ENCODE results near the gene PKHD1. TPM values are rescaled to one million over a fixed set of nuclear protein-coding genes. Genes with fewer than 3 reads are reported as not detected.

PKHD1 gene
- total RNA-seq, 1 experiment from 2014 or later, result 0.40 TPM

DNA sequence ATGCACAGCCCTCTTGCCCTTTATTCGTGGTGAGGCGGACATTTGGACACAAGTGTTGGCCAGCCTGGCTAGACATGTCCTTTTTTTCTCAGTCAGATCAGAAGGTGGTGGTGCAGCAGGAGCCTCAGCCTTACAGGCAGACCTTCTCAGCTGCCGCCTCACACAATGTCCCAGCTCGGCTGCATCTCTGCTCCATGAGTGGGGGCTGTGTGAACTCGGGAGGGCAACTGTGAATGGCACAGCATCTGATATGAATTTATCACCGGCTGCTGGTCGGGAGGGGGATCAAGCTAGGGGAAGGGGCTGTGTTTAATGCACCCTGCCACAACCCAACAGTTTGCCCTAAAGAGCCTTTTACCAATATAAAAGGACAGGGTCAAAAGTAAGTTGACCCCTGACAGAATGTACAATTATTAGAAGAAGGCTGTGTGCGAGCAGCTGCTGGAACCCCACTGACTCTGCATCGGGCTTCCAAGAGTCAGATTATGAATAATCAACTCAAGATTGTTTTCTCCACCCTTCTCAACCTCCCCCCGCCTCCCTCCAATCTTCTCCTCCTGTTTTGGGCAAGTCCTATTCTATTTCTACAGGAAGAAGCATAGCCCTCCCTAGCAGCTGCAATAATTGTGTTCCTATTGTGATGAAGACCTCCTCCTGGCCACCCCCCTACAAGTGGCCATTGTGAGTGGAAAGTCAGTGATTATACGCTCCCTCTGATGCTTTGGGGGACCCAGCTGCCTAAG, 245.2 kb downstream of the PKHD1 start:
- intact Hi-C loops (cut with micrococcal nuclease), result loop anchor here (10.0 kb wide), 1 partner anchor 167 kb away; no protein-coding TSS in a partner anchor
- Histone ChIP-seq H3K4me1 (ENCODE audit: insufficient read depth, low read length) (peaks cover 10% of the 10 kb centered on the region), H3K9me2 (replicated peaks; ENCODE audit: low read length) (no peaks in the 10 kb centered on the region), H3K27ac (ENCODE audit: low read length) (no peak overlapping the region), H2AFZ (ENCODE audit: low read length) (no peak overlapping the region), H3F3A (ENCODE audit: low read length, unreplicated experiment) (no peaks in the 10 kb centered on the region), H3K4me2 (ENCODE audit: low read length) (no peak overlapping the region), H3K9ac (ENCODE audit: low read length) (no peak overlapping the region), H3K9me3 (ENCODE audit: low read length) (no peaks in the 10 kb centered on the region), H3K36me3 (ENCODE audit: low read depth, low read length) (no peaks in the 10 kb centered on the region), H3K4me3 (ENCODE audit: low read length) (no peak overlapping the region), H4K20me1 (ENCODE audit: low read length) (no peaks in the 10 kb centered on the region), H3K79me2 (ENCODE audit: low read length) (no peaks in the 10 kb centered on the region), H3K27me3 (ENCODE audit: low read length) (no peaks in the 10 kb centered on the region)
- ChIA-PET POLR2A (ENCODE audit: unreplicated experiment) (no interaction called here), CTCF (no interaction called here)
- no TSS peak for BruUV-seq (replicated peaks)
- DNase-seq (no peak), ATAC-seq (no peak)
- TF ChIP-seq EZH2phosphoT487 (IDR thresholded peaks at IDR 0.05; ENCODE audit: borderline replicate concordance, low read length) (no peak), EZH2 (IDR thresholded peaks at IDR 0.05; ENCODE audit: low read length, unreplicated experiment) (no peak)
- TF ChIP-seq, protein P1, sequence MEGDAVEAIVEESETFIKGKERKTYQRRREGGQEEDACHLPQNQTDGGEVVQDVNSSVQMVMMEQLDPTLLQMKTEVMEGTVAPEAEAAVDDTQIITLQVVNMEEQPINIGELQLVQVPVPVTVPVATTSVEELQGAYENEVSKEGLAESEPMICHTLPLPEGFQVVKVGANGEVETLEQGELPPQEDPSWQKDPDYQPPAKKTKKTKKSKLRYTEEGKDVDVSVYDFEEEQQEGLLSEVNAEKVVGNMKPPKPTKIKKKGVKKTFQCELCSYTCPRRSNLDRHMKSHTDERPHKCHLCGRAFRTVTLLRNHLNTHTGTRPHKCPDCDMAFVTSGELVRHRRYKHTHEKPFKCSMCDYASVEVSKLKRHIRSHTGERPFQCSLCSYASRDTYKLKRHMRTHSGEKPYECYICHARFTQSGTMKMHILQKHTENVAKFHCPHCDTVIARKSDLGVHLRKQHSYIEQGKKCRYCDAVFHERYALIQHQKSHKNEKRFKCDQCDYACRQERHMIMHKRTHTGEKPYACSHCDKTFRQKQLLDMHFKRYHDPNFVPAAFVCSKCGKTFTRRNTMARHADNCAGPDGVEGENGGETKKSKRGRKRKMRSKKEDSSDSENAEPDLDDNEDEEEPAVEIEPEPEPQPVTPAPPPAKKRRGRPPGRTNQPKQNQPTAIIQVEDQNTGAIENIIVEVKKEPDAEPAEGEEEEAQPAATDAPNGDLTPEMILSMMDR (conservative IDR thresholded peaks at IDR 0.05; ENCODE audit: low read depth, low read length), result no peak

DNA sequence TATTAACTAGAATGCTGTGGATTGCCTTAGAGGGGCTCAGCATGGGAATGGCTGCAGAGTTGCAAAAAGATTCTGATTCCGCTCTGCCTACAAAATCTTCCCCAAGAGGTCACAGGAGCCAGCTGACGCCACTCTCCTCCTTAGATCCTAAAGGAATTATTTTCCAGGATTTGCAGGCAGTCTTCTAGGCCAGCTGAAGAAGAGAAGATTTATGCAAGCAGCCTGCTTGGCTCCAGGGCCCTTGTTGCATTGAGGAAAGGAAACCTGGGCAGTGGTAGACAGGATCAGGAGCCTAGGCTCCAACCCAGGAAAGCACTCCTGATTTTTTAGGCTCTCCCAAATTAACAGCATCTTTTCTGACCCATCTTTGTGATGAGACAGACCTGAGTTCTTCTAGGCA, 245.8 kb downstream of the PKHD1 start:
- H3K4me1 ChIP-seq (ENCODE audit: insufficient read depth, low read length), result peaks cover 10% of the 10 kb centered on the region
- no peaks in the 10 kb centered on the region for H3F3A ChIP-seq (ENCODE audit: low read length, unreplicated experiment)
- H3K9ac ChIP-seq (ENCODE audit: low read length), result no peak overlapping the region
- no peaks in the 10 kb centered on the region for H4K20me1 ChIP-seq (ENCODE audit: low read length)
- no peaks in the 10 kb centered on the region for H3K36me3 ChIP-seq (ENCODE audit: low read depth, low read length)
- TF ChIP-seq EZH2 (IDR thresholded peaks at IDR 0.05; ENCODE audit: low read length, unreplicated experiment) (no peak), EZH2phosphoT487 (IDR thresholded peaks at IDR 0.05; ENCODE audit: borderline replicate concordance, low read length) (no peak)
- TF ChIP-seq, protein P1 (conservative IDR thresholded peaks at IDR 0.05; ENCODE audit: low read depth, low read length), result no peak
- H3K27ac ChIP-seq (ENCODE audit: low read length), result no peak overlapping the region
- H3K79me2 ChIP-seq (ENCODE audit: low read length), result no peaks in the 10 kb centered on the region
- no peaks in the 10 kb centered on the region for H3K9me2 ChIP-seq (replicated peaks; ENCODE audit: low read length)
- no peak overlapping the region for H3K4me2 ChIP-seq (ENCODE audit: low read length)
- no peaks in the 10 kb centered on the region for H3K27me3 ChIP-seq (ENCODE audit: low read length)
- intact Hi-C loops (cut with micrococcal nuclease), result loop anchor here (10.0 kb wide), 1 partner anchor 167 kb away; no protein-coding TSS in a partner anchor
- DNase-seq (no peak), ATAC-seq (no peak)
- CTCF ChIA-PET, result no interaction called here
- BruUV-seq (replicated peaks), result no TSS peak
- H3K9me3 ChIP-seq (ENCODE audit: low read length), result no peaks in the 10 kb centered on the region
- POLR2A ChIA-PET (ENCODE audit: unreplicated experiment), result no interaction called here
- no peak overlapping the region for H3K4me3 ChIP-seq (ENCODE audit: low read length)
- H2AFZ ChIP-seq (ENCODE audit: low read length), result no peak overlapping the region

DNA sequence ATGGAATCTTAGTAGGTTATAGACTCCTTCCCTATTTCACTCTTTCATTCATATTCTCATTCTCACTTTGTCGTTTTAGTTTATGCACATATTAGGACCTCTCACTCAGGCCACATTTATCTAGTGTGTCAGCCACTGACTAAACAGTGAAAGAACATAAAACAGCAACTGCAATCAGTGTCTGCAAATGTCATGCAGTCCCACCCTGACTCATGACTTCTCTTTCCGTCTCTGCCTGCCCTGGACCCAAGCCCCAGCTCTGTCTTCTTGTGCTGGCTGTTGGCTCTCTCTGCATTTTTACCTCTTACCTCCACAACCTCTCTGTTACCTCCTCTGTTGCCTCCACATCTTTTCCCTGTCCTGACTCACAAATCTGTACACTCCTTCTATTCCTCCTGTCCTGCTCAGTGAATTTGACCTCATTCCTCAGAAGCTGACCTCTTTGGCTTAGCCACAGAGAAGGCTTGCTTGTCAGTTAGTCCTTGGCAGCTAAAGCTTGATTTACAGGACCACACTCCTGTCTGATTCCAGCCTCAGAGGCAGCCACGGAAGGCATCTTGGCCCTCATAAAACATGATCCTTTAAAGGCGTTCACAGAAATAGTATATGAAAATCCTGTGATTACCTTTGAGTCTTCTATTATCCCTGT, 247.6 kb downstream of the PKHD1 start:
- Histone ChIP-seq H4K20me1 (ENCODE audit: low read length) (no peaks in the 10 kb centered on the region), H3F3A (ENCODE audit: low read length, unreplicated experiment) (no peaks in the 10 kb centered on the region), H3K27me3 (ENCODE audit: low read length) (no peaks in the 10 kb centered on the region), H2AFZ (ENCODE audit: low read length) (no peak overlapping the region), H3K9me3 (ENCODE audit: low read length) (no peaks in the 10 kb centered on the region), H3K4me1 (ENCODE audit: insufficient read depth, low read length) (peaks cover 9% of the 10 kb centered on the region), H3K27ac (ENCODE audit: low read length) (no peak overlapping the region), H3K36me3 (ENCODE audit: low read depth, low read length) (no peaks in the 10 kb centered on the region), H3K4me3 (ENCODE audit: low read length) (no peak overlapping the region), H3K9ac (ENCODE audit: low read length) (no peak overlapping the region), H3K79me2 (ENCODE audit: low read length) (no peaks in the 10 kb centered on the region), H3K9me2 (replicated peaks; ENCODE audit: low read length) (no peaks in the 10 kb centered on the region), H3K4me2 (ENCODE audit: low read length) (no peak overlapping the region)
- intact Hi-C loops (cut with micrococcal nuclease), result loop anchor here (10.0 kb wide), 1 partner anchor 165 kb away; no protein-coding TSS in a partner anchor
- ChIA-PET CTCF (interaction anchor here (0.6 kb wide), 1 partner anchor 568 kb away, joined by 3 read pairs; no protein-coding TSS in a partner anchor), POLR2A (ENCODE audit: unreplicated experiment) (no interaction called here)
- no TSS peak for BruUV-seq (replicated peaks)
- DNase-seq (peak; percentile 23), ATAC-seq (peak; percentile 48)
- TF ChIP-seq, protein P1 (conservative IDR thresholded peaks at IDR 0.05; ENCODE audit: low read depth, low read length), result no peak
- TF ChIP-seq EZH2phosphoT487 (IDR thresholded peaks at IDR 0.05; ENCODE audit: borderline replicate concordance, low read length) (no peak), EZH2 (IDR thresholded peaks at IDR 0.05; ENCODE audit: low read length, unreplicated experiment) (no peak)
